Transverse colon (tissue), 4 donors: ENCODE results near the gene TRIM56. TPM values are rescaled to one million over a fixed set of nuclear protein-coding genes. Genes with fewer than 3 reads are reported as not detected.
"Not testable (repeated sequence)": the region's sequence is repeated elsewhere in the genome, so short reads cannot be mapped to it uniquely, and the experiment has no call there.

ENCODE experiments used
- DNase-seq: peaks from one replicate; pipeline ENCODE4 v3.0.0-alpha.2; 2019
- H3K27ac ChIP-seq, 4 donors: fragments of 200-600 bp; sonication (generic); 2 replicates each; pipeline ENCODE4 v1.5.1; 2016 to 2018; ENCODE audit warnings: inconsistent platforms in 4 of 4
- H3K27me3 ChIP-seq: fragments of 200-600 bp; sonication (generic); 2 replicates; pipeline ENCODE4 v1.5.1; 2017; ENCODE audit warnings: inconsistent platforms
- H3K36me3 ChIP-seq, 4 donors: fragments of 200-600 bp; sonication (generic); 2 replicates each; pipeline ENCODE4 v1.5.1; 2017 to 2019; ENCODE audit warnings: inconsistent platforms in 4 of 4
- H3K4me1 ChIP-seq, 4 donors: fragments of 200-600 bp; sonication (generic); 2 replicates each; pipeline ENCODE4 v1.5.1; 2017 to 2020; ENCODE audit warnings: inconsistent platforms in 4 of 4
- H3K4me3 ChIP-seq, 4 donors: fragments of 200-600 bp; sonication (generic); 1 replicate in 1 of 4; 2 replicates in 3 of 4; pipeline versions ENCODE4 v1.5.1 to v1.6.1; 2017 to 2019; ENCODE audit warnings: inconsistent platforms in 4 of 4
- H3K9me3 ChIP-seq, 2 donors: fragments of 200-600 bp; sonication (generic); 2 replicates each; pipeline ENCODE4 v1.5.1; 2017 to 2019; ENCODE audit warnings: inconsistent platforms in 2 of 2
- CTCF ChIP-seq, 5 experiments: fragments of 200-600 bp in 3 of 5; fragments of 450-650 bp in 2 of 5; sonication (generic) in 3 of 5; IDR thresholded peaks; 1 replicate in 2 of 5; 2 replicates in 3 of 5; pipeline ENCODE4 v1.5.1; 2016 to 2017; ENCODE audit warnings: antibody characterized with exemption in 5 of 5, inconsistent platforms in 3 of 5, mild to moderate bottlenecking in 2 of 5, moderate library complexity in 1 of 5
- EP300 ChIP-seq: sonication (generic); formaldehyde crosslinking; IDR thresholded peaks from one replicate; pipeline ENCODE4 v1.6.1; 2017; ENCODE audit warnings: antibody characterized with exemption, low read depth
- POLR2A ChIP-seq: fragments of 450-650 bp; IDR thresholded peaks from one replicate; pipeline ENCODE4 v1.6.1; 2016; ENCODE audit warnings: antibody characterized with exemption, mild to moderate bottlenecking, moderate library complexity
- POLR2AphosphoS5 ChIP-seq, 3 donors: sonication (generic); formaldehyde crosslinking; IDR thresholded peaks; one replicate each; pipeline ENCODE4 v1.6.1; 2016; ENCODE audit warnings: antibody characterized with exemption in 3 of 3
- WGBS, 2 donors: methylation state at CpG; one replicate each; pipeline ENCODE4 v1.1.5; 2018; ENCODE audit warnings: low coverage in 1 of 2; 5-methylcytosine and 5-hydroxymethylcytosine counted together
- in situ Hi-C, 4 donors: fragments of 200-750 bp; cut with MboI; loops; one replicate each; pipeline versions ENCODE4 v1.15.0 to v1.15.1; 2017; ENCODE audit warnings: low sequenced_read_pairs in 3 of 4, low pct_ligation_motif_present in 1 of 4, low pct_unique_long_range_greater_than_20kb in 1 of 4
- intact Hi-C: fragments of 100-400 bp; cut with DNase I; formaldehyde crosslinking; loops from one replicate; pipeline ENCODE4 v1.15.1; 2023; ENCODE audit warnings: low total_unique reads
- total RNA-seq, 4 donors: library from RNA; depleted of rRNA; stranded (reverse); fragments of >200 nt; gene quantifications; one replicate each; pipeline ENCODE4 v1.1.0, GENCODE V29; 2016

TRIM56 gene
- total RNA-seq, 4 donors from 2014 or later = 23.8 to 50.0 (median 35.1) TPM

DNA sequence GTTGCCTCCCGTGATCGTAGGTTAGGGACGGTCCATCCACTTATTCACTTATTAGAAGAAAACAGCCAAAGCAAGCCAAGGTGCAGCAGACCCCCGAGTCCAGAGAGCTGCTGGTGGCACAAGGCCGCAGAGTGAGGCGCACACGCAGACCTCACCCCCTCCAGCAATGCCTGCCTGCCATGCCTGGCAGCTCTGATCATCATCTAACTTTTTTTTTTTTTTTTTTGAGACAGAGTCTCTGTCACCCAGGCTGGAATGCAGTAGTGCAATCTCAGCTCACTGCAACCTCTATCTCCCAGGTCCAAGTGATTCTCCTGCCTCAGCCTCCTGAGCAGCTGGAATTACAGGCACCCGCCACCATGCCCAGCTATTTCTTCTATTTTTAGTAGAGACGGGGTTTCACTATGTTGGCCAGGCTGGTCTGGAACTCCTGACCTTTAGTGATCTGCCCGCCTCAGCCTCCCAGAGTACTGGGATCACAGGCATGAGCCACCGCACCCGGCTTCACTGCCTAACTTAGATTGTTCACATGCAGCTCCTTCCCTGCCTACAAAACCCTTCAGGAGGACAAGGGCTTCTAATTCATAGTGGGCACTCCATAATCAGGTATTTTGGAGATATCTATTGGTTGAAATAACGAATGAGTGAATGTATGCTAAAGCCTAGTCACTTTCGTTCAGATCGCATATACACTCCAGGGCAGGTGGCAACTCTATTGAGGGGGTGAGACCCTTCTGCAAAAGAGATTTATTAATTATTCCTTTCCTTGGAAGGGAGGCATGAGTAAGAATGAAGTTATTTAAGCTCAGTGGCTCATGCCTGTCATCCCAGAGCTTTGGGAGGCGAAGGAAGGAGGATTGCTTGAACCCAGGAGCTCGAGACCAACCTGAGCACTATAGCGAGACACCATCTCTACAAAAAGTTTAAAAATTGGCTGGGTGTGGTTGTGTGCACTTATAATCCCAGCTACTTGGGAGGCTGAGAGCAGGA, 15.9 kb downstream of the TRIM56 start:
- in situ Hi-C loops = no loop called here
- H3K36me3 ChIP-seq = no peaks in the 10 kb centered on the region
- no peaks in the 10 kb centered on the region for H3K27me3 ChIP-seq
- no peak overlapping the region for H3K4me3 ChIP-seq
- H3K4me1 ChIP-seq = peaks cover 6 to 19% (median 12%) of the 10 kb centered on the region in 4 donors
- no peak for DNase-seq
- WGBS, 2 donors = 80 to 91% methylated on average over 4 to 18 of the region's 18 CpGs
- no peak for TF ChIP-seq POLR2A
- TF ChIP-seq POLR2AphosphoS5 (IDR thresholded peaks at IDR 0.05) = no peak
- no peak for TF ChIP-seq CTCF (IDR thresholded peaks at IDR 0.05)
- no peak for TF ChIP-seq EP300
- intact Hi-C loops = no loop called here
- peak overlapping the region; percentile 51 to 79 (median 71) for H3K27ac ChIP-seq
- no peaks in the 10 kb centered on the region for H3K9me3 ChIP-seq

DNA sequence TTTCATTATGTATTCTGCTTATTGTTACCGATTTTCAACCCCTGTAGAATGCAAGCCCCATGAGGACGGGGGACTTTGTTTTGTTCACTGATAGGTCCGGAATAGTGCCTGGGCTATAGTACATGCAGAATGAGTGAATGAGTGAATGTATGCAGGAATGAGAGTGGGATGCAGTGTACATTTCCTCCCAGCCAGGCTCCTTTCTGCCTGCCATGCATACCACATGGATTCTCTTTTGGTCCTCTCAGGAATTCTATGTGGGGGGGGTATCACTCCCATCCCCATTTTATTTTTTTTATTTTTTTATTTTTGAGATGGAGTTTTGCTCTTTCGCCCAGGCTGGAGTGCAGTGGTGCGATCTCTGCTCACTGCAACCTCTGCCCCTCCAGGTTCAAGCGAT, 16.7 kb downstream of the TRIM56 start:
- DNase-seq = no peak
- no peaks in the 10 kb centered on the region for H3K36me3 ChIP-seq
- peaks cover 6 to 19% (median 12%) of the 10 kb centered on the region in 4 donors for H3K4me1 ChIP-seq
- no peak overlapping the region for H3K4me3 ChIP-seq
- in situ Hi-C loops = no loop called here
- TF ChIP-seq CTCF (IDR thresholded peaks at IDR 0.05) (no peak), EP300 (no peak), POLR2A (no peak), POLR2AphosphoS5 (IDR thresholded peaks at IDR 0.05) (no peak)
- 86 to 98% methylated on average over 6 of the region's 6 CpGs for WGBS, 2 donors
- no peaks in the 10 kb centered on the region for H3K9me3 ChIP-seq
- intact Hi-C loops = no loop called here
- no peaks in the 10 kb centered on the region for H3K27me3 ChIP-seq
- H3K27ac ChIP-seq = no peak overlapping the region

DNA sequence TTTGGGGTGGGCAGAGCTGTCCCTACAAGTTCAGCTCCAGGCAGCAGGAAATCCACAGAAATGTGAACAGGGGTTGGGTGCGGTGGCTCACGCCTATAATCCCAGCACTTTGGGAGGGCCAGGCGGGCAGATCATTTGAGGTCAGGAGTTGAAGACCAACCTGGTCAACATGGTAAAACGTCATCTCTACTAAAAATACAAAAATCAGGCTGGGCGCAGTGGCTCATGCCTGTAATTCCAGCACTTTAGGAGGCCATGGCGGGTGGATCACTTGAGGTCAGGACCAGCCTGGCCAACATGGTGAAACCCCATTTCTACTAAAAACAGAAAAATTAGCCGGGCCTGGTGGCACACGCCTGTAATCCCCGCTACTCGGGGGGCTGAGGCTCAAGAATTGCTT, 18.4 kb downstream of the TRIM56 start:
- H3K9me3 ChIP-seq, DNase-seq, H3K27me3 ChIP-seq, in situ Hi-C loops, H3K27ac ChIP-seq, intact Hi-C loops, H3K36me3 ChIP-seq, H3K4me3 ChIP-seq: not testable (repeated sequence)
- 73 to 86% methylated on average over 4 to 10 of the region's 10 CpGs for WGBS, 2 donors
- H3K4me1 ChIP-seq = peaks cover 6 to 23% (median 12%) of the 10 kb centered on the region in 4 donors

GRCh38 chr7:101104193-101104713, 19.0 kb downstream of the TRIM56 start:
- H3K4me1 ChIP-seq = peaks cover 6 to 24% (median 12%) of the 10 kb centered on the region in 4 donors
- in situ Hi-C loops = no loop called here
- TF ChIP-seq EP300 (no peak), CTCF (IDR thresholded peaks at IDR 0.05) (no peak), POLR2A (no peak), POLR2AphosphoS5 (IDR thresholded peaks at IDR 0.05) (no peak)
- no peaks in the 10 kb centered on the region for H3K36me3 ChIP-seq
- WGBS, 2 donors = 72 to 77% methylated on average over 8 to 15 of the region's 15 CpGs
- H3K9me3 ChIP-seq = no peaks in the 10 kb centered on the region
- no peak for DNase-seq
- H3K27me3 ChIP-seq = no peaks in the 10 kb centered on the region
- intact Hi-C loops = no loop called here
- no peak overlapping the region for H3K4me3 ChIP-seq
- H3K27ac ChIP-seq = no peak overlapping the region
